GM12873 (cell line): ENCODE results near the gene FXR1.

ENCODE experiments used
- TF ChIP-seq, protein P1 (sequence below): IDR thresholded peaks from 2 replicates; pipeline ENCODE4 v1.5.1; 2012; ENCODE audit warnings: low read depth, mild to moderate bottlenecking, moderate library complexity, low read length, control low read depth; ENCODE audit not compliant: insufficient read depth; ENCODE audit errors: missing control alignments

FXR1 gene

DNA sequence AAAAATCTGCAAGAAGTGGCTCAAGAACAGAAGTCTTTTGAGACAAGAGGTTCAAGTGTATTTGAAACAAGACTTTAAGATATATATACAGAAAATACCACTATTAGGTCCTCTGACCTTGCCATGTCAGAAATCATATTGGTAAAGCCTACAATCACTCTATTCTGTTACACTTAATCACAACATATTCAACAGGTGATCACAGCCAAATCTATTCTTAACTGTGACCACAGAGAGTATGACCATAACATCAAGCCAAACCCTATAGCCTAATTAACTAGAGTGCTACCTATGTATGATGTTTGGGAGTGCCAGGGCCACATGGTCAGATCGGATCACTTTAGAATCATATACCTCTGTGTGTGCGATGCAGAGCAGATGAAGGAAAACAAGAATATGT is 74.9 kb downstream of the FXR1 start:
- TF ChIP-seq, protein P1, sequence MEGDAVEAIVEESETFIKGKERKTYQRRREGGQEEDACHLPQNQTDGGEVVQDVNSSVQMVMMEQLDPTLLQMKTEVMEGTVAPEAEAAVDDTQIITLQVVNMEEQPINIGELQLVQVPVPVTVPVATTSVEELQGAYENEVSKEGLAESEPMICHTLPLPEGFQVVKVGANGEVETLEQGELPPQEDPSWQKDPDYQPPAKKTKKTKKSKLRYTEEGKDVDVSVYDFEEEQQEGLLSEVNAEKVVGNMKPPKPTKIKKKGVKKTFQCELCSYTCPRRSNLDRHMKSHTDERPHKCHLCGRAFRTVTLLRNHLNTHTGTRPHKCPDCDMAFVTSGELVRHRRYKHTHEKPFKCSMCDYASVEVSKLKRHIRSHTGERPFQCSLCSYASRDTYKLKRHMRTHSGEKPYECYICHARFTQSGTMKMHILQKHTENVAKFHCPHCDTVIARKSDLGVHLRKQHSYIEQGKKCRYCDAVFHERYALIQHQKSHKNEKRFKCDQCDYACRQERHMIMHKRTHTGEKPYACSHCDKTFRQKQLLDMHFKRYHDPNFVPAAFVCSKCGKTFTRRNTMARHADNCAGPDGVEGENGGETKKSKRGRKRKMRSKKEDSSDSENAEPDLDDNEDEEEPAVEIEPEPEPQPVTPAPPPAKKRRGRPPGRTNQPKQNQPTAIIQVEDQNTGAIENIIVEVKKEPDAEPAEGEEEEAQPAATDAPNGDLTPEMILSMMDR: no peak

DNA sequence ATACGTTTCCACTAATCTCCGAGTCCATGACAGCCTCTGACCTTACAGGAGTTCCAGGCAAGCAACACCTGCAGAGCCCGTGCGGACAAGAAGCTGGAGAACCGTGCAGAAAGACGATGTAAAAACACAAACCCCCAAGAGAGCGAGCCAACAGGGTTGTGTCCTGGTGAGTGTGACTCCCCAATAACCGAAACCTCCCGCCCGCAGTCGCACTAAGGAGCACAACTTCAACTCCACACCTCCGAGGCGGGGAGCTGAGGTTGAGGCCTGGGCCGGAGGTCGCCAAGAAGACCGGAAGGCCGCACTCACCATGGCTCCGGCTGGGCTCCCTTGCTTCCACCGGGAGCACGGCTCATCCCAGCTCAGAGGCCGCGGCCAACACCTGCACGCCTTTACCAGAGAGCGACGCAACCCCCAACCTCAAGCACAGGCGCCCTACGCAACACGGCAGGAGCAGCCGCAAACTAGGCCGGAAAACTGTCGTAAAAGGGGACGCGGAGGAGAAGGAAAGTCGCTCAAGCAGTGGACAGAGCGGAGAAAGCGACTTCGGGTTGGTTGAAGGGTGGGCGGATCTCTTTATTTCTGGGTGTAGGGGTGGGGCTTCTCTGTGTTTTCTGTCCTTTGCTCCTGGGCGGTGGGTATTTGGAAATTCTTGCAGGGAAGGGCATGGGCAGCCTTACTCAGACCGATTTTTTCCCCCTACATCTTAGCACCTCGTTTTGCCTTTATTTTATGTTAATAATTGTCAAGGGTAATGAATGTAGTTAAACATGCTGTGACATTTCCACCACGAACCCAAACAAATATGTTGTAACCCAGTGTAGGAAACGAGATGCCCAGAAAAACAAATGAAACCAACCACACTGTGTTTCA is 77.1 kb downstream of the FXR1 start, which contains the start of gene DNAJC19:
Gene DNAJC19 (minus strand): TSS at position 446 of the 873 bp plus-strand sequence. CDS start 134 bp downstream, at position 312.
- TF ChIP-seq, protein P1: no peak

DNA sequence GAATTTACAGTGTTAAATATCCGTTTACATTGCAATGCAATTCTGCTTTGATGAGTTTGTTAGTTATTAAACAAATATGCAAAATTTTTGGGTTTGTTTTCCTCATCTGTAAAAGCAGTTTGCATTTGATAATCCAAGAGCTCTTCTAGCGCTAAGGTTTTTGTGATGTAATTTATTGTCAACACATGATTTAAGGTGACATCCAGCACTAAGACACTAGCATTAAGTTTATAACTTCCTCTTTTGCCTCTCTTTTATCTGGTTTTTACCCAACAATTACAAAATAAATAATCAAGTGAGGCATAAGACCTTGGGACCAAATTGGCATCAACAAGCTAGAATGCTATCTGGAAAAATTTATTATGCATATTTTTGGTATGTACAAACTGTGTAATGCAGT is 78.0 kb downstream of the FXR1 start:
- TF ChIP-seq, protein P1: no peak

DNA sequence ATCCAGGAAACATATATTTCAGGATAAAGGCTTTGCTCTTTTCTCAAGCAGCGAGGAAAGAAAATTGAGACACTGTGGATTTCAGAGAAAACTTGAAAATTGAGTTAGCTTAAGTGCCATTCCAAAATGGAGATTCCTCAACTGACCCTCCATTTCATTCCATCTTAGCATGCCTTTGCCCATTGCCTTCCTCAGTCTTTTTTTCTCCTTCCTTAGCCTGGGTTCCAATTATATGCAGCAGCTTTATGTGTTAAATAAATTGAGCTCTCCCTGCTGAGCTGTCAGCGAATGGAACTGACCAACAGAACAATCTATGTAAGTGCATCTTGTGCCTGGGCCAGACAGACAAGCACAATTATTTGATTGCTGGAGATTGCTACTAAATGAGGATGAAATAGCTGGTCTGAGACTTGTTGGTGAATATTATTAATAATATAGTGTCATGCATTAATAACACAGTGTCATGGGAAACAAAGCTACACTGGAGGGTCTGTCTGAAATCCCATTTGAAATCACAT is 84.0 kb downstream of the FXR1 start:
- TF ChIP-seq, protein P1: no peak

DNA sequence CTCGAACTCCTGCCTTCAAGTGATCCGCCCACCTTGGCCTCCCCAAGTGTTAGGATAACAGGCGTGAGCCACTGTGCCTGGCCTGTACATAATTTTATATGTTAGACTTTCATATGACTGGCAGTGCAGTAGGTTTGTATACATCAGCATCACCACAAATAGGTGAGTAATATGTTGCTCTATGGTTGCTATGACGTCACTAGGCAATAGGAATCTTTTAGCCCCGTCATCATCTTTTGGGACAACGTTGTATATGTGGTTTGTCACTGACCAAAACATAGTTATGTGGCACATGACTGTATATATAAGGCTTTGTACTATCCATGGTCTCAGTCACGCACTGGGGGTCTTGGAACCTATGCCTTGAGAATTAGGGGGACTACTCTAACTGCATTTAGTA is 94.1 kb downstream of the FXR1 start:
- TF ChIP-seq, protein P1: no peak

DNA sequence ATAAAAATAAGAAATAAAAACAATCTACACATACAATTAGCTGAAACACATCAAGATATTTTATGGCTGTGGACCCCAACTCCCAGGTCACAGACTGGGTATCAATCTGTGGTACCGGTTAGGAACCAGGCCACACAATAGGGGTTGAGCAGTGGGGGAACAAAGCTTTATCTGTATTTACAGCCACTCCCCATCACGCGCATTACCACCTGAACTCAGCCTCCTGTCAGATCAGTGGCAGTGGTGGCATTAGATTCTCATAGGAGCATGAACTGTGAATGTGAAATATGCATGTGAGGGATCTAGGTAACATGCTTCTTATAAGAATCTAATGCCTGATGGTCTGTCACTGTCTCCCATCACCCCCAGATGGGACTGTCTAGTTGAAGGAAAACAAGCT is 94.8 kb downstream of the FXR1 start:
- TF ChIP-seq, protein P1: no peak

DNA sequence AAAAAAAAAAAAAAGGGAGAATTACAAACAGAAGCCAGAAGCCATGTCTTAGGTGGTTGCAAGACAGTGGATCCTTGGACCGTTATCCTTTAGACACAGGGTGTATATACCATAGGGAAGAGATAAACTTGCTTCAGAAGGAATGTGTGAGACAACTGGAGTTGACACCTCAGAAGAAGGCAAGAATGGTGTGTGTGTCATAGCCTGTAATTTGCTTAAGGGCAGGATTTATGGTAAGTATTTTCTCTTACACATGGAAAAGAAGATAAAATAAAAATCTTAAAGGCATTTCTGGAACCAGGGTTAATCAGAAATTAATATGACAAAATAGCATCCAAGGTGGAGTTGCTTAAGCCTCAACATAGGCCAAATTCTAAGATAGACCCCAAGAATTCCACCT is 96.3 kb downstream of the FXR1 start:
- TF ChIP-seq, protein P1: no peak
